Sigmoid colon (tissue), 7 donors: ENCODE measurements around the gene DTX1. TPM values are rescaled to one million over a fixed set of nuclear protein-coding genes. Genes with fewer than 3 reads are reported as not detected.
A peak's percentile ranks its signal among the peaks of the same experiment; 100 is the strongest.

Experiments
- DNase-seq: peaks from one replicate; pipeline ENCODE4 v3.0.0-alpha.2; 2019
- H3K27ac ChIP-seq, 4 donors: fragments of 200-600 bp; sonication (generic); one replicate each; pipeline ENCODE4 v1.5.1; 2016 to 2019; ENCODE audit warnings: mild to moderate bottlenecking in 1 of 4
- H3K27me3 ChIP-seq, 3 donors: fragments of 200-600 bp; sonication (generic); one replicate each; pipeline ENCODE4 v1.5.1; 2019; ENCODE audit warnings: mild to moderate bottlenecking in 1 of 3
- H3K36me3 ChIP-seq, 4 donors: fragments of 200-600 bp; sonication (generic); one replicate each; pipeline ENCODE4 v1.5.1; 2016 to 2019
- H3K4me1 ChIP-seq, 4 donors: fragments of 200-600 bp; sonication (generic); one replicate each; pipeline ENCODE4 v1.5.1; 2017 to 2019
- H3K4me3 ChIP-seq, 4 donors: fragments of 200-600 bp; sonication (generic); one replicate each; pipeline ENCODE4 v1.5.1; 2017 to 2019; ENCODE audit warnings: mild to moderate bottlenecking in 2 of 4, moderate library complexity in 1 of 4
- H3K9me3 ChIP-seq, 4 donors: fragments of 200-600 bp in 3 of 4; sonication (generic) in 3 of 4; one replicate each; pipeline versions ENCODE4 v1.5.1 to v1.6.1; 2013 to 2019
- EP300 ChIP-seq, 4 donors: sonication (generic); formaldehyde crosslinking; IDR thresholded peaks; one replicate each; pipeline ENCODE4 v1.6.1; 2017; ENCODE audit warnings: antibody characterized with exemption in 4 of 4
- POLR2A ChIP-seq, 2 donors: fragments of 450-650 bp; IDR thresholded peaks; one replicate each; pipeline ENCODE4 v1.6.1; 2016; ENCODE audit warnings: antibody characterized with exemption in 2 of 2, mild to moderate bottlenecking in 2 of 2, moderate library complexity in 2 of 2
- POLR2AphosphoS5 ChIP-seq, 4 donors: sonication (generic); formaldehyde crosslinking; IDR thresholded peaks; one replicate each; pipeline ENCODE4 v1.6.1; 2017; ENCODE audit warnings: antibody characterized with exemption in 4 of 4
- WGBS, 2 donors: extraction: QIAGEN DNeasy Blood & Tissue Kit; methylation state at CpG; one replicate each; pipeline ENCODE4 v1.1.7; 2013; 5-methylcytosine and 5-hydroxymethylcytosine counted together
- intact Hi-C: fragments of 100-400 bp; cut with DNase I; formaldehyde crosslinking; loops from one replicate; pipeline ENCODE4 v1.15.1; 2023
- polyA plus RNA-seq, 3 donors: library from polyadenylated mRNA; stranded (reverse); fragments of 200-250 nt; gene quantifications; one replicate each; pipeline ENCODE4 v1.2.3, GENCODE V29; 2013
- total RNA-seq, 4 donors: library from RNA; depleted of rRNA; stranded (reverse); fragments of >200 nt; gene quantifications; one replicate each; pipeline ENCODE4 v1.1.0, GENCODE V29; 2016
- TF ChIP-seq, protein P1 (sequence below), 4 experiments: fragments of 450-650 bp in 3 of 4; fragments of 200-600 bp in 1 of 4; IDR thresholded peaks; one replicate each; pipeline ENCODE4 v1.5.1; 2016 to 2019; ENCODE audit warnings: antibody characterized with exemption in 4 of 4, mild to moderate bottlenecking in 3 of 4, moderate library complexity in 2 of 4
- donor health status: healthy with polysubstance abuse.
- donor health status: Bipolar disorder and iron deficiency.
- donor health status: healthy.

DTX1 gene
- total and polyA plus RNA-seq, 7 donors, result 1.2 to 15.8 (median 3.0) TPM

DNA sequence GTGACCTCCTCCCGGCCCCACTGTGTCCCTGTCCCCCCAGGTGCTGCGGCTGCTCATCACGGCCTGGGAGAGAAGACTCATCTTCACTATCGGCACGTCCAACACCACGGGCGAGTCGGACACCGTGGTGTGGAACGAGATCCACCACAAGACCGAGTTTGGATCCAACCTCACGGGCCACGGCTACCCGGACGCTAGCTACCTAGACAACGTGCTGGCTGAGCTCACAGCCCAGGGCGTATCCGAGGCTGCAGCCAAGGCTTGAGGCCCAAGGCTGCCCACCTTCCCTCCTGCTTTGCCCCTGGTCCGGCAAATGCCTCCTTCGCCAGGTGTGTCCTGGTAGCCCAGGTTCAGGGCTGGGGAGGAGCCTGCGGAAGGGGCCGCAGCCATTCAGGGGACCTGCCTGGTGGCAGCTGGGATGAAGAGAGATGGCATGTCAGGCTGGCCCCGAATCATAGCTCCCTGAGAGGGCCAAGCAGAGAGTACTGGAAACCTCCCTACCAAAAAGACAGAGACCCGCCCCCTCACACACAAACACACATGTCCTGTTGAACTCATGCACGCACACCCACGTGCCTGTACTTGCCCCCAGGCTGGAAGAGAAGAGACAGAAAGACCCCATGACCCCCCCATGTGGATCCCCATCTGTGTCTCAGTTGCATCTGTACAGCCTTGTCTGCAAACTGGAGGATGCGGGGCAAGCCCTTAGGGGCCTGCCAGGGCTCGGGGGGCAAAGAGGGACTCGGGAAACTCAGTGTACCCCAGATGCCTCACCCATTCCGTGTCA is 40.3 kb downstream of the DTX1 start:
- intact Hi-C loops, result no loop called here
- peaks cover 0 to 14% (median 2%) of the 10 kb centered on the region in 4 donors for H3K4me1 ChIP-seq
- no peak overlapping the region for H3K4me3 ChIP-seq
- no peaks in the 10 kb centered on the region for H3K36me3 ChIP-seq
- H3K9me3 ChIP-seq, result no peaks in the 10 kb centered on the region
- no peak for TF ChIP-seq POLR2A (IDR thresholded peaks at IDR 0.05)
- TF ChIP-seq, protein P1, sequence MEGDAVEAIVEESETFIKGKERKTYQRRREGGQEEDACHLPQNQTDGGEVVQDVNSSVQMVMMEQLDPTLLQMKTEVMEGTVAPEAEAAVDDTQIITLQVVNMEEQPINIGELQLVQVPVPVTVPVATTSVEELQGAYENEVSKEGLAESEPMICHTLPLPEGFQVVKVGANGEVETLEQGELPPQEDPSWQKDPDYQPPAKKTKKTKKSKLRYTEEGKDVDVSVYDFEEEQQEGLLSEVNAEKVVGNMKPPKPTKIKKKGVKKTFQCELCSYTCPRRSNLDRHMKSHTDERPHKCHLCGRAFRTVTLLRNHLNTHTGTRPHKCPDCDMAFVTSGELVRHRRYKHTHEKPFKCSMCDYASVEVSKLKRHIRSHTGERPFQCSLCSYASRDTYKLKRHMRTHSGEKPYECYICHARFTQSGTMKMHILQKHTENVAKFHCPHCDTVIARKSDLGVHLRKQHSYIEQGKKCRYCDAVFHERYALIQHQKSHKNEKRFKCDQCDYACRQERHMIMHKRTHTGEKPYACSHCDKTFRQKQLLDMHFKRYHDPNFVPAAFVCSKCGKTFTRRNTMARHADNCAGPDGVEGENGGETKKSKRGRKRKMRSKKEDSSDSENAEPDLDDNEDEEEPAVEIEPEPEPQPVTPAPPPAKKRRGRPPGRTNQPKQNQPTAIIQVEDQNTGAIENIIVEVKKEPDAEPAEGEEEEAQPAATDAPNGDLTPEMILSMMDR (IDR thresholded peaks at IDR 0.05), result no peak
- no peak for TF ChIP-seq EP300 (IDR thresholded peaks at IDR 0.05)
- peaks cover 6 to 54% (median 24%) of the 10 kb centered on the region in 3 donors for H3K27me3 ChIP-seq
- no peak for DNase-seq
- no peak overlapping the region for H3K27ac ChIP-seq
- 89 to 92% methylated on average over 30 of the region's 30 CpGs for WGBS, 2 donors

DNA sequence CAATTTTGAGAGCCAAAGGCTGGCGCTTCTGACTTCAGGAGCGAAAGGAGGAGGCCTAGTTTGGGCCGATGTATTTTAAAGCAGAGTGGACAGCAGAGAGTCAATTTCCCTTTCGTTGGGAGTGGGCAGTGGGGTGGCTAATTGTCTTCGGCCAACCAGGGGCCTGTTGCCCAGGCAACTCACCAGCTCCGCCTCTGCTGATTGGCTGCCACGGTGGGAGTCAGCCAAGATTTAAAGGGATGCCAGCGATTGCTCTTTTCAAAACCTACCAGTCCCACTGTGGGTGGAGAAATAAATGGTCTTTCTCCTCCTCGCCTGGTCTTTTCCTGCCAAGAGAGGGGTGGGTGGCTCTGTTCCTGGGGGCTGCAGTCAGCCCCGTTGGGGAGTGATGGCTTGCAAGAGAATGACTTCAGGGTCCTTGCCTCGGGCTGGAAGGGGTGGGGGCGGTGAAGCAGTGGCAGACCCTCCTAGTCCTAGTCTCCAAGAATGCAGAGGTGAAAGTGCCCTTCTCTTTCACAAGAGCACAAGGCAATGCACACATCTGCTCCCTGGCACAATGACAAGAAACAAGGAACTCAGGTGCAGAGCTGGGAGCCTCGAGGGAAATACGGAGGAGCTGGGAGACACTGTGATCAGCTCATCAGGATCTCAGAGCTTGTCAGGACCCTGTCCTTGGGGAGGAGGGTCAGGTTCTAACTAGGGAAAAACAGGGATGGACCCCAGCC is 41.3 kb downstream of the DTX1 start:
- Histone ChIP-seq H3K36me3 (no peaks in the 10 kb centered on the region), H3K9me3 (no peaks in the 10 kb centered on the region), H3K4me3 (no peak overlapping the region), H3K27ac (no peak overlapping the region), H3K4me1 (peaks cover 0 to 12% (median 2%) of the 10 kb centered on the region in 4 donors), H3K27me3 (peaks cover 6 to 46% (median 29%) of the 10 kb centered on the region in 3 donors)
- intact Hi-C loops, result no loop called here
- TF ChIP-seq EP300 (IDR thresholded peaks at IDR 0.05), result no peak
- TF ChIP-seq, protein P1 (IDR thresholded peaks at IDR 0.05), result no peak
- no peak for TF ChIP-seq POLR2A (IDR thresholded peaks at IDR 0.05)
- no peak for TF ChIP-seq POLR2AphosphoS5 (IDR thresholded peaks at IDR 0.05)
- no peak for DNase-seq
- 58 to 66% methylated on average over 14 of the region's 14 CpGs for WGBS, 2 donors

DNA sequence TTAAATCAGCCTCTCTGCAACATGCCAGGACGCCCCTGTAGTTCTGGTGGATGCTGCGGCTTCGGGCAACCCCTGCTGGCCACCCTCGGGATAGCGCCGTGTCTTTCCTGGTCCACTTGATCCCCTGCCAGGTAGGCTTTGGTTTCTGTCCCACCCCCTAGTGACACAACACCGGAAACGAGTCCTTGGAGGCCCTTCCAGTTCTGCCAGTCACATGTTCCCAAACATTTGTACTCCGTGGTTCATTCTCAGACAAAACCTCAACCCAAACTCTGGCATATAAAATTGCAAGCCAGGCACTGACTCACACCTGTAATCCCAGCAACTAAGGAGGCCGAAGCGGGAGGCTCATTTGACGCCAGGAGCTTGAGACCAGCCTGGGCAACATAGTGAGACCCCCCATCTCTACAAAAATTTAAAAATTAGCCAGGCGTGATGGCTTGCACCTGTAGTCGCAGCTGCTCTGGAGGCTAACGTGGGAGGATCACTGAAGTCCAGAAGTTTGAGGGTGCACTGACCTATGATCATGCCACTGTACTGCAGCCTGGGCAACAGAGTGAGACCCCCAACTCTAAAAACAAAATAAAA is 42.0 kb downstream of the DTX1 start:
- no peak for TF ChIP-seq EP300 (IDR thresholded peaks at IDR 0.05)
- TF ChIP-seq, protein P1 (IDR thresholded peaks at IDR 0.05), result peak in 3 of 4 experiments; percentile 45 to 56 (median 51)
- no peaks in the 10 kb centered on the region for H3K9me3 ChIP-seq
- peaks cover 2 to 43% (median 26%) of the 10 kb centered on the region in 3 donors for H3K27me3 ChIP-seq
- peaks cover 0 to 5% (median 0%) of the 10 kb centered on the region in 4 donors for H3K4me1 ChIP-seq
- intact Hi-C loops, result no loop called here
- H3K4me3 ChIP-seq, result no peak overlapping the region
- H3K36me3 ChIP-seq, result no peaks in the 10 kb centered on the region
- peak; percentile 86 for DNase-seq
- WGBS, 2 donors, result 31% methylated on average over 15 of the region's 15 CpGs
- no peak overlapping the region for H3K27ac ChIP-seq

DNA sequence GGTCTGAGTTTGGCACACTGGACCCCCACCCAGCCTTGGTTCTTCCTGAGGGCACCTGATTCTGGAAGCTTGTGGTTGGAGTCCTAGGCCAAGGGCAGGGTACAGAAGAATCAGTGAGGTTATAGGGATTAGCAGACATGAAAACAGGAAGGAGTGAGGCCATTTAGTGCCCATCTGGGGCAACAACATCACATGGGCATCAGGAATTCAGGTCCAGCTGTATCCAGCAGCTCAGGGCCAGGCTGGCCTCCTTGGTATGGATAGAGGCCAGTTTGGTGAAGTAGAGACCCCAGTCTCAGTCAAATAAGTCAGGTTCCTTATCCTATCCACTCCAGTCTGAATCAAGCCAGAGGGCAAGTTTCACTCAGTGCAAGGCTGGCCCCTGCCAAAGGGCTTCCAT is 42.8 kb downstream of the DTX1 start:
- Histone ChIP-seq H3K9me3 (no peaks in the 10 kb centered on the region), H3K27me3 (peaks cover 8 to 46% (median 27%) of the 10 kb centered on the region in 3 donors), H3K27ac (no peak overlapping the region), H3K36me3 (no peaks in the 10 kb centered on the region), H3K4me1 (peaks cover 0 to 5% (median 2%) of the 10 kb centered on the region in 4 donors), H3K4me3 (no peak overlapping the region)
- DNase-seq, result no peak
- TF ChIP-seq, protein P1 (IDR thresholded peaks at IDR 0.05), result no peak
- intact Hi-C loops, result no loop called here
